Natural killer cell (primary cell): Measurements from ENCODE around the gene EPPIN. TPM values are rescaled to one million over a fixed set of nuclear protein-coding genes. Genes with fewer than 3 reads are reported as not detected.

Experiments
- ATAC-seq, 3 donors: fragments of 150-1000 bp in 2 of 3; fragments of 200-7000 bp in 1 of 3; cut with Tn5 transposase; 1 replicate in 1 of 3; 2 replicates in 2 of 3; pipeline ENCODE4 v1.10.0; 2021; ENCODE audit warnings: mild to moderate bottlenecking in 2 of 3, moderate library complexity in 2 of 3
- DNase-seq, 2 donors: peaks; one replicate each; pipeline versions ENCODE4 v3.0.0 to v3.0.0-alpha.2; 2013 to 2021; ENCODE audit warnings: mixed read lengths in 1 of 2
- H3K27ac ChIP-seq: one replicate; pipeline ENCODE4 v1.5.1; 2013; ENCODE audit warnings: mild to moderate bottlenecking, low read length
- H3K27me3 ChIP-seq: one replicate; pipeline ENCODE4 v1.6.1; 2013; ENCODE audit warnings: low read length; ENCODE audit not compliant: control insufficient read depth, insufficient read depth
- H3K36me3 ChIP-seq: one replicate; pipeline ENCODE4 v1.6.1; 2013; ENCODE audit warnings: low read length; ENCODE audit not compliant: control insufficient read depth, insufficient read depth
- H3K4me1 ChIP-seq: one replicate; pipeline ENCODE4 v1.6.1; 2013; ENCODE audit warnings: low read length; ENCODE audit not compliant: control insufficient read depth, insufficient read depth
- H3K4me3 ChIP-seq: one replicate; pipeline ENCODE4 v1.5.1; 2013; ENCODE audit warnings: low read length
- H3K9me3 ChIP-seq: one replicate; pipeline ENCODE4 v1.6.1; 2013; ENCODE audit warnings: low read length; ENCODE audit not compliant: control insufficient read depth, insufficient read depth
- H3K27ac Mint-ChIP-seq, 2 donors: one replicate each; pipeline ENCODE4 v1.8.0; 2022; ENCODE audit warnings: mild to moderate bottlenecking in 2 of 2, mixed read lengths in 2 of 2, moderate library complexity in 1 of 2
- H3K27me3 Mint-ChIP-seq, 2 donors: one replicate each; pipeline ENCODE4 v1.8.0; 2022; ENCODE audit warnings: low read depth in 2 of 2, mixed read lengths in 2 of 2
- H3K36me3 Mint-ChIP-seq: one replicate; pipeline ENCODE4 v1.8.0; 2022; ENCODE audit warnings: mixed read lengths
- H3K4me1 Mint-ChIP-seq, 2 donors: one replicate each; pipeline ENCODE4 v1.8.0; 2022; ENCODE audit warnings: mixed read lengths in 2 of 2
- H3K4me3 Mint-ChIP-seq: one replicate; pipeline ENCODE4 v1.8.0; 2022; ENCODE audit warnings: mild to moderate bottlenecking, moderate library complexity, mixed read lengths
- H3K9me3 Mint-ChIP-seq, 2 donors: one replicate each; pipeline ENCODE4 v1.8.0; 2022; ENCODE audit warnings: mixed read lengths in 2 of 2
- CTCF ChIP-seq: fragments of 200-600 bp; IDR thresholded peaks from one replicate; pipeline ENCODE4 v1.8.0; 2022; ENCODE audit warnings: antibody characterized with exemption
- WGBS: methylation state at CpG from one replicate; pipeline ENCODE4 v1.1.7; 2013; ENCODE audit warnings: missing lambda C conversion rate; ENCODE audit not compliant: insufficient coverage; 5-methylcytosine and 5-hydroxymethylcytosine counted together
- intact Hi-C: fragments of 100-400 bp; cut with micrococcal nuclease; formaldehyde crosslinking; loops from one replicate; pipeline ENCODE4 v1.14.2; 2022
- total RNA-seq, 4 donors: library from RNA; stranded (reverse); fragments of 120-200 nt in 1 of 4; gene quantifications; one replicate each; pipeline versions ENCODE4 v1.2.3 to v1.2.4, GENCODE V29; 2013 to 2022

The EPPIN gene
- total RNA-seq: not detected
- total RNA-seq (2013): not detected

GRCh38 chr20:45547206-45547770 lies at the start of gene EPPIN:
Gene EPPIN (minus strand): TSS chr20:45547401. CDS start chr20:45547357, 44 bp downstream.
- no peak within 1 kb of the TSS for H3K27ac Mint-ChIP-seq
- H3K4me1 ChIP-seq: no peaks in the 10 kb centered on the region
- no peak within 1 kb of the TSS for H3K27ac ChIP-seq
- H3K27me3 Mint-ChIP-seq: peaks cover 0 to 16% of the 10 kb centered on the region in 2 donors
- H3K27me3 ChIP-seq: peaks cover 2% of the 10 kb centered on the region
- 91% methylated on average over 5 of the region's 6 CpGs for WGBS
- H3K9me3 ChIP-seq: no peaks in the 10 kb centered on the region
- H3K4me3 Mint-ChIP-seq: no peak within 1 kb of the TSS
- no peaks in the 10 kb centered on the region for H3K4me1 Mint-ChIP-seq
- no peaks in the 10 kb centered on the region for H3K36me3 Mint-ChIP-seq
- H3K9me3 Mint-ChIP-seq: peaks cover 0 to 2% of the 10 kb centered on the region in 2 donors
- ATAC-seq (no peak), DNase-seq (no peak)
- no peak for TF ChIP-seq CTCF
- intact Hi-C loops: no loop called here
- no peaks in the 10 kb centered on the region for H3K36me3 ChIP-seq
- no peak within 1 kb of the TSS for H3K4me3 ChIP-seq

GRCh38 chr20:45595235-45595634 lies 48.0 kb upstream of the EPPIN start:
- no peak for DNase-seq
- H3K27ac ChIP-seq: no peak overlapping the region
- Mint-ChIP-seq H3K27me3 (peaks cover 26 to 39% of the 10 kb centered on the region in 2 donors), H3K4me3 (no peak overlapping the region), H3K36me3 (no peaks in the 10 kb centered on the region), H3K27ac (no peak overlapping the region), H3K9me3 (no peaks in the 10 kb centered on the region), H3K4me1 (no peaks in the 10 kb centered on the region)
- no peaks in the 10 kb centered on the region for H3K9me3 ChIP-seq
- ATAC-seq: no peak
- H3K36me3 ChIP-seq: no peaks in the 10 kb centered on the region
- intact Hi-C loops: no loop called here
- H3K4me3 ChIP-seq: no peak overlapping the region
- no peak for TF ChIP-seq CTCF
- no peaks in the 10 kb centered on the region for H3K27me3 ChIP-seq
- no peaks in the 10 kb centered on the region for H3K4me1 ChIP-seq
- WGBS: 91% methylated on average over 1 of the region's 1 CpG

GRCh38 chr20:45593498-45593897 lies 46.3 kb upstream of the EPPIN start:
- no peaks in the 10 kb centered on the region for H3K4me1 ChIP-seq
- H3K9me3 ChIP-seq: no peaks in the 10 kb centered on the region
- no peaks in the 10 kb centered on the region for H3K27me3 ChIP-seq
- H3K36me3 ChIP-seq: no peaks in the 10 kb centered on the region
- WGBS: no CpG with 5 or more reads among the region's 1 CpG
- no peaks in the 10 kb centered on the region for H3K4me1 Mint-ChIP-seq
- H3K4me3 ChIP-seq: no peak overlapping the region
- TF ChIP-seq CTCF: no peak
- H3K27ac ChIP-seq: no peak overlapping the region
- intact Hi-C loops: no loop called here
- H3K9me3 Mint-ChIP-seq: no peaks in the 10 kb centered on the region
- no peak overlapping the region for H3K27ac Mint-ChIP-seq
- DNase-seq (no peak), ATAC-seq (no peak)
- H3K27me3 Mint-ChIP-seq: peaks cover 25 to 48% of the 10 kb centered on the region in 2 donors
- H3K36me3 Mint-ChIP-seq: no peaks in the 10 kb centered on the region
- no peak overlapping the region for H3K4me3 Mint-ChIP-seq
